Measurements from ENCODE around the gene ZNF599. TPM values are rescaled to one million over a fixed set of nuclear protein-coding genes. Genes with fewer than 3 reads are reported as not detected.

The ZNF599 gene
- total and polyA plus RNA-seq, 2 of the 13 experiments (the other 11 are each of a cell fraction or from before 2014, with no cell fraction given), result 5.8 to 7.3 TPM

GRCh38 chr19:34772697-34773554, at the start of gene ZNF599 (continued):
- TF ChIP-seq ZNF432 (CRISPR knock-in tag; IDR thresholded peaks at IDR 0.05; ENCODE audit: borderline replicate concordance) (no peak), YEATS2 (CRISPR knock-in tag; IDR thresholded peaks at IDR 0.05; ENCODE audit: borderline replicate concordance) (peak; percentile 84; the same call in 1 of the 2 replicates), RXRB (CRISPR knock-in tag; IDR thresholded peaks at IDR 0.05; ENCODE audit: borderline replicate concordance) (0 out of 2 replicates have a peak, but pooled peaks have one; percentile 27), KLF11 (CRISPR knock-in tag; IDR thresholded peaks at IDR 0.05) (0 out of 2 replicates have a peak, but pooled peaks have one; percentile 21), ZNF883 (CRISPR knock-in tag; IDR thresholded peaks at IDR 0.05; ENCODE audit: not compliant biosample characterization) (no peak), MED1 (CRISPR knock-in tag; IDR thresholded peaks at IDR 0.05) (peak; percentile 42; the same call in 1 of the 2 replicates), NFE2L1 (CRISPR knock-in tag; IDR thresholded peaks at IDR 0.05; ENCODE audit: borderline replicate concordance) (0 out of 2 replicates have a peak, but pooled peaks have one; percentile 39), ZNF557 (CRISPR knock-in tag; IDR thresholded peaks at IDR 0.05) (no peak; the same call in 1 of the 2 replicates), ZNF207 (IDR thresholded peaks at IDR 0.05; ENCODE audit: borderline replicate concordance) (no peak), CREB1 (IDR thresholded peaks at IDR 0.05) (peak; percentile 53), CREB1 (CRISPR knock-in tag; IDR thresholded peaks at IDR 0.05) (0 out of 2 replicates have a peak, but pooled peaks have one; percentile 75), ZNF251 (CRISPR knock-in tag; IDR thresholded peaks at IDR 0.05) (no peak), HOMEZ (CRISPR knock-in tag; IDR thresholded peaks at IDR 0.05; ENCODE audit: low read depth) (0 out of 2 replicates have a peak, but pooled peaks have one; percentile 21), CBX2 (IDR thresholded peaks at IDR 0.05; ENCODE audit: low read depth, low read length) (no peak), CBX2 (CRISPR knock-in tag; IDR thresholded peaks at IDR 0.05; ENCODE audit: low read depth) (no peak), GTF3A (CRISPR knock-in tag; conservative IDR thresholded peaks at IDR 0.05) (peak; percentile 58; the same call in 1 of the 2 replicates), REPIN1 (CRISPR knock-in tag; IDR thresholded peaks at IDR 0.05; ENCODE audit: borderline replicate concordance, low read depth) (no peak)
- TF ChIP-seq, protein P1, sequence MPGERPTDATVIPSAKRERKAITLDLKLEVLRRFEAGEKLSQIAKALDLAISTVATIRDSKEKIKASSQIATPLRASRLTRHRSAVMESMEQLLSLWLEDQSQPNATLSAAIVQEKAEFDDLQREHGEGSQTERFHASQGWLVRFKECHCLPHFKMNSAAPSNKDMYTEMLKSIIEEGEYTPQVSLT (CRISPR knock-in tag; IDR thresholded peaks at IDR 0.05; ENCODE audit: borderline replicate concordance, low read depth), result no peak
- TF ChIP-seq, protein P2, sequence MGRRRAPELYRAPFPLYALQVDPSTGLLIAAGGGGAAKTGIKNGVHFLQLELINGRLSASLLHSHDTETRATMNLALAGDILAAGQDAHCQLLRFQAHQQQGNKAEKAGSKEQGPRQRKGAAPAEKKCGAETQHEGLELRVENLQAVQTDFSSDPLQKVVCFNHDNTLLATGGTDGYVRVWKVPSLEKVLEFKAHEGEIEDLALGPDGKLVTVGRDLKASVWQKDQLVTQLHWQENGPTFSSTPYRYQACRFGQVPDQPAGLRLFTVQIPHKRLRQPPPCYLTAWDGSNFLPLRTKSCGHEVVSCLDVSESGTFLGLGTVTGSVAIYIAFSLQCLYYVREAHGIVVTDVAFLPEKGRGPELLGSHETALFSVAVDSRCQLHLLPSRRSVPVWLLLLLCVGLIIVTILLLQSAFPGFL (CRISPR knock-in tag; IDR thresholded peaks at IDR 0.05), result no peak
- TF ChIP-seq, protein P3, sequence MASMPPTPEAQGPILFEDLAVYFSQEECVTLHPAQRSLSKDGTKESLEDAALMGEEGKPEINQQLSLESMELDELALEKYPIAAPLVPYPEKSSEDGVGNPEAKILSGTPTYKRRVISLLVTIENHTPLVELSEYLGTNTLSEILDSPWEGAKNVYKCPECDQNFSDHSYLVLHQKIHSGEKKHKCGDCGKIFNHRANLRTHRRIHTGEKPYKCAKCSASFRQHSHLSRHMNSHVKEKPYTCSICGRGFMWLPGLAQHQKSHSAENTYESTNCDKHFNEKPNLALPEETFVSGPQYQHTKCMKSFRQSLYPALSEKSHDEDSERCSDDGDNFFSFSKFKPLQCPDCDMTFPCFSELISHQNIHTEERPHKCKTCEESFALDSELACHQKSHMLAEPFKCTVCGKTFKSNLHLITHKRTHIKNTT (CRISPR knock-in tag; IDR thresholded peaks at IDR 0.05), result no peak
- TF ChIP-seq, protein P4, sequence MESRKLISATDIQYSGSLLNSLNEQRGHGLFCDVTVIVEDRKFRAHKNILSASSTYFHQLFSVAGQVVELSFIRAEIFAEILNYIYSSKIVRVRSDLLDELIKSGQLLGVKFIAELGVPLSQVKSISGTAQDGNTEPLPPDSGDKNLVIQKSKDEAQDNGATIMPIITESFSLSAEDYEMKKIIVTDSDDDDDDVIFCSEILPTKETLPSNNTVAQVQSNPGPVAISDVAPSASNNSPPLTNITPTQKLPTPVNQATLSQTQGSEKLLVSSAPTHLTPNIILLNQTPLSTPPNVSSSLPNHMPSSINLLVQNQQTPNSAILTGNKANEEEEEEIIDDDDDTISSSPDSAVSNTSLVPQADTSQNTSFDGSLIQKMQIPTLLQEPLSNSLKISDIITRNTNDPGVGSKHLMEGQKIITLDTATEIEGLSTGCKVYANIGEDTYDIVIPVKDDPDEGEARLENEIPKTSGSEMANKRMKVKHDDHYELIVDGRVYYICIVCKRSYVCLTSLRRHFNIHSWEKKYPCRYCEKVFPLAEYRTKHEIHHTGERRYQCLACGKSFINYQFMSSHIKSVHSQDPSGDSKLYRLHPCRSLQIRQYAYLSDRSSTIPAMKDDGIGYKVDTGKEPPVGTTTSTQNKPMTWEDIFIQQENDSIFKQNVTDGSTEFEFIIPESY (CRISPR knock-in tag; IDR thresholded peaks at IDR 0.05), result no peak

Data from HepG2 (cell line).